Karpas-422 (cell line): Measurements from ENCODE around the gene CHAF1B. TPM values are rescaled to one million over a fixed set of nuclear protein-coding genes. Genes with fewer than 3 reads are reported as not detected.

ENCODE experiments used
- DNase-seq: peaks from one replicate; pipeline ENCODE4 v3.0.0-alpha.2; 2015
- H2AFZ ChIP-seq: fragments of 200-600 bp; sonication (generic); 2 replicates; pipeline ENCODE4 v1.6.1; 2014; ENCODE audit warnings: antibody characterized with exemption, low read length, mixed read lengths
- H3K27ac ChIP-seq: fragments of 200-600 bp; sonication (generic); 2 replicates; pipeline ENCODE4 v1.5.1; 2014; ENCODE audit warnings: mild to moderate bottlenecking, low read length, moderate library complexity
- H3K27me3 ChIP-seq: fragments of 200-600 bp; sonication (generic); 2 replicates; pipeline ENCODE4 v1.6.1; 2014; ENCODE audit warnings: low read length, mixed read lengths
- H3K36me3 ChIP-seq: fragments of 200-600 bp; sonication (generic); 2 replicates; pipeline ENCODE4 v1.6.1; 2014; ENCODE audit warnings: low read length, mixed read lengths; ENCODE audit not compliant: insufficient read depth
- H3K4me1 ChIP-seq: fragments of 200-600 bp; sonication (generic); 2 replicates; pipeline ENCODE4 v1.6.1; 2014; ENCODE audit warnings: mild to moderate bottlenecking, low read length, mixed read lengths
- H3K4me2 ChIP-seq: fragments of 200-600 bp; sonication (generic); 2 replicates; pipeline ENCODE4 v1.6.1; 2014; ENCODE audit warnings: low read length, low read depth, mild to moderate bottlenecking; ENCODE audit not compliant: poor library complexity, severe bottlenecking
- H3K4me3 ChIP-seq: fragments of 200-600 bp; sonication (generic); 2 replicates; pipeline ENCODE4 v1.5.1; 2014; ENCODE audit warnings: mild to moderate bottlenecking, antibody characterized with exemption, low read length, mixed read lengths
- H3K79me2 ChIP-seq: fragments of 200-600 bp; sonication (generic); 2 replicates; pipeline ENCODE4 v1.6.1; 2014; ENCODE audit warnings: mild to moderate bottlenecking, low read length, mixed read lengths
- H3K9ac ChIP-seq: fragments of 200-600 bp; sonication (generic); 2 replicates; pipeline ENCODE4 v1.6.0; 2014; ENCODE audit warnings: low read length
- H3K9me2 ChIP-seq: fragments of 200-600 bp; sonication (generic), shearing (Covaris generic); replicated peaks from 2 replicates; pipeline ENCODE4 v1.6.0; 2014; ENCODE audit warnings: mild to moderate bottlenecking, low read length, moderate library complexity; ENCODE audit not compliant: insufficient read depth
- H3K9me3 ChIP-seq: fragments of 300-700, 200-600 bp; sonication (generic); 2 replicates; pipeline ENCODE4 v1.6.1; 2014; ENCODE audit warnings: low read length, mixed read lengths
- H4K20me1 ChIP-seq: fragments of 200-600 bp; sonication (generic); 2 replicates; pipeline ENCODE4 v1.6.1; 2014; ENCODE audit warnings: mild to moderate bottlenecking, antibody characterized with exemption, low read length, low read depth; ENCODE audit not compliant: insufficient read depth
- total RNA-seq: library from RNA; depleted of rRNA; stranded (reverse); fragments of >200 nt; shearing (Covaris generic); gene quantifications from 2 replicates; pipeline ENCODE4 v1.2.3, GENCODE V29; 2014; ENCODE audit warnings: low replicate concordance

CHAF1B gene
- total RNA-seq, 1 experiment from 2014 or later, result 5.6 TPM

DNA sequence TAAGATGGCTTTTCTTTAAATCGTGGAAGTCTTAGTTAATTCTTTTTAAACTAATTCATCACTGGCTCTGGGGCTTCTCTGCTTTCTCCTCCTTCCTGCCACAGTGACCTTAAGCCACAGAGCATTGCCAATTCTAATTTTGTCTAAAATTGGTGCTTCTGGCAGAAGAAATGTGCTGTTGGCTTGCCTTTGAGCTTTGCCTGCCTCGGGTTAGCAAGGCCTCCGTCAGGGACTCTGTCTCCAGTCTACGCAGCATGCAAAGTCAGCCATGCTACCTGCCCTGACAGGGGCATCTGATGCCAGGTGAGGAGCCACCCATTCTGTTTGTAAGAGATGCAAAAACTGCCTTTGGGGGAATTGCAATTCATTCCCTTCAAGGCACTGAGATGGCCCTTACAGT is 69.5 kb downstream of the CHAF1B start:
- H3K4me2 ChIP-seq, result no peak overlapping the region
- no peaks in the 10 kb centered on the region for H3K79me2 ChIP-seq

GRCh38 chr21:36456729-36457414 is 71.7 kb downstream of the CHAF1B start:
- no peaks in the 10 kb centered on the region for H3K36me3 ChIP-seq
- no peak for DNase-seq

More for the DNA sequence above, 69.5 kb downstream of the CHAF1B start:
- Histone ChIP-seq H3K9me3 (no peaks in the 10 kb centered on the region), H3K4me3 (no peak overlapping the region), H3K36me3 (no peaks in the 10 kb centered on the region), H3K9me2 (no peaks in the 10 kb centered on the region), H3K27me3 (no peaks in the 10 kb centered on the region), H3K9ac (no peak overlapping the region), H3K4me1 (no peaks in the 10 kb centered on the region), H3K27ac (no peak overlapping the region), H4K20me1 (no peaks in the 10 kb centered on the region), H2AFZ (no peak overlapping the region)
- no peak for DNase-seq

DNA sequence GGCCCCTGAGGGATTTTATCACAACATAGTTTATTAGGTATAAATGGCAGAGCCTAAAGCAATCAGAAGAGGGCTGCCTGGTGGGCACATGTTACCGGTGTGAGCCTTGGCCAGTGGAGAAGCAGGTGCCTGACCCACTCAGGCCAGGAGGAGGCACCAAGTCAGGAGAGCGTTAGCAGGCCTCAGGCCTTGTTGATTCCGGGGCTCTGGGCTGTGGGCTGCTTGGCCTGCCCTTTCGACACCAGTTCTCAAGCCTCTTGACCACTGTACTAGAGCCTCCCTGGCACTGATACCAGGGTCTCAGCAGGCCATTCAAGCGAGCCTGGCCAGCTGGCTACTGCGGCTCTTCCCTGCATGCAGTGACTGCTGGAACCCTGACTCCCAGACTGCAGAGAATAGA is 73.9 kb downstream of the CHAF1B start:
- Histone ChIP-seq H3K4me3 (no peak overlapping the region), H3K79me2 (no peaks in the 10 kb centered on the region), H3K27ac (no peak overlapping the region), H4K20me1 (no peaks in the 10 kb centered on the region), H2AFZ (no peak overlapping the region), H3K9me3 (no peaks in the 10 kb centered on the region), H3K4me1 (no peaks in the 10 kb centered on the region), H3K4me2 (no peak overlapping the region), H3K36me3 (no peaks in the 10 kb centered on the region), H3K9ac (no peak overlapping the region), H3K27me3 (no peaks in the 10 kb centered on the region), H3K9me2 (no peaks in the 10 kb centered on the region)
- no peak for DNase-seq

More at GRCh38 chr21:36456729-36457414, 71.7 kb downstream of the CHAF1B start:
- Histone ChIP-seq H3K27me3 (no peaks in the 10 kb centered on the region), H4K20me1 (no peaks in the 10 kb centered on the region), H3K4me1 (no peaks in the 10 kb centered on the region), H3K27ac (no peak overlapping the region), H3K9me2 (no peaks in the 10 kb centered on the region), H3K4me3 (no peak overlapping the region), H3K4me2 (no peak overlapping the region), H3K9me3 (no peaks in the 10 kb centered on the region), H2AFZ (no peak overlapping the region), H3K79me2 (no peaks in the 10 kb centered on the region), H3K9ac (no peak overlapping the region)

GRCh38 chr21:36460866-36461265 is 75.7 kb downstream of the CHAF1B start:
- Histone ChIP-seq H3K9ac (no peak overlapping the region), H3K9me2 (no peaks in the 10 kb centered on the region), H3K27me3 (no peaks in the 10 kb centered on the region), H3K27ac (no peak overlapping the region), H3K9me3 (no peaks in the 10 kb centered on the region), H3K4me1 (no peaks in the 10 kb centered on the region), H3K4me3 (no peak overlapping the region), H2AFZ (no peak overlapping the region), H3K4me2 (no peak overlapping the region), H3K79me2 (no peaks in the 10 kb centered on the region), H3K36me3 (no peaks in the 10 kb centered on the region), H4K20me1 (no peaks in the 10 kb centered on the region)
- no peak for DNase-seq

DNA sequence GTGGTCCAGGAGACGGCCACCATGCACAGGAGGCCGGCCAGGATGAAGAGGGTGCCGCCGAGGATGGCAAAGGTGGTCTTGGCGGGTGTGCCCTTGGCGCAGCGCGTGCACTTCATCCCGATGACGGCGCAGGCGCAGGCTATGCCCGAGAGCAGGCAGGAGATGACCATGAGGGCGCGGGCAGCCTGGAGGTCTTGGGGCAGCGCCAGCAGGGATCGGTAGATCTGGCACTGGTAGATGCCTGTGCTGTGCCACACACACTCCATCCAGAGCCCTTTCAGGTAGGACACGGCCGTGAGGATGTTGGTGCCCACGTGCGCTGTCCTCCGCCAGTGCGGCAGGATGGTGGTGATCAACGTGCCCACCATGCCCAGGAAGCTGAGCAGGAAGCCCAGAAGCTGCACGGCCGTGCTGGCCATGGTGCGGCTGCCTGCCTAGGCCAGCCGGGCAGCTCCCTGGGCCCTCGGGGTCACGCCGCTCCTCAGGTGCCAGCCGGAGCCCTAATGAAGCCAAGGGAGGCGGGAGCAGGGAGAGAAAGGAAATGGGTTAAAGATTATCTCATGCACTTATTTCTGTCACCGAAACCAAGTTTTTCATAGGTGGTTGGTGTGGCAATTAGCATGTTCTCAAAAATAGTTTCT is 76.2 kb downstream of the CHAF1B start:
- Histone ChIP-seq H3K9me2 (no peaks in the 10 kb centered on the region), H3K36me3 (no peaks in the 10 kb centered on the region), H2AFZ (no peak overlapping the region), H3K4me3 (no peak overlapping the region), H3K9ac (no peak overlapping the region), H3K4me1 (no peaks in the 10 kb centered on the region), H3K9me3 (no peaks in the 10 kb centered on the region), H3K4me2 (no peak overlapping the region), H3K27me3 (no peaks in the 10 kb centered on the region), H4K20me1 (no peaks in the 10 kb centered on the region), H3K79me2 (no peaks in the 10 kb centered on the region), H3K27ac (no peak overlapping the region)
- no peak for DNase-seq

DNA sequence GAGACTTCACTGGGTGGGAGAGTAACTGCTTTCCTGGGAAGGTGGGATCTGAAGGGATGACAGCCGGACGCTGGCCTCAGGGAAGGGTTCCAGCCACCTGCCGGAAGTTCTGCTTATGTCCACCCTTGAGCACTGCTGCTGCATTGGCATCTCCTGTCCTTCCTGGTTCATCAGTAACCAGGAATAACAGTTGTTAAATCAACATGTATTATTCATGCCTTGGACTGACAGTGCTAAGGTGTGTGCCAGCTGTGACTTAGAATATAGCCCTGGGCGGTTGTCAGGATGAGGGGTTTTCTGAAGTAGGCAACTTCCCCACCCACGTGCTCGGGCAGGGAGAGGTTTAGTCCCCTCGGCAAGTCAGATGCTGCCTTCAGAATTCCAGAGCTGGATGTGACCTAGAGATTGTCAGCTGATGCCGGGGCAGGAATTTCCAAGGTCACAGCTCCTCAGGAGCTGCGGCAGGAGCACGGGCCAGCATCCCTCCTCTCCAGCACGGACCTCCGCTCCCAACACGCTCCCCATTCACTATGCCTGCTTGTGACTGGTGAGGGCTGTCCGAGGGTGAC is 76.8 kb downstream of the CHAF1B start:
- H4K20me1 ChIP-seq, result no peaks in the 10 kb centered on the region
- H3K4me3 ChIP-seq, result no peak overlapping the region
- no peaks in the 10 kb centered on the region for H3K36me3 ChIP-seq
- H3K9me3 ChIP-seq, result no peaks in the 10 kb centered on the region
- no peak overlapping the region for H3K9ac ChIP-seq
- H3K27ac ChIP-seq, result no peak overlapping the region
- H3K9me2 ChIP-seq, result no peaks in the 10 kb centered on the region
- H3K79me2 ChIP-seq, result no peaks in the 10 kb centered on the region
- no peak for DNase-seq
- no peaks in the 10 kb centered on the region for H3K4me1 ChIP-seq
- H2AFZ ChIP-seq, result no peak overlapping the region
- no peaks in the 10 kb centered on the region for H3K27me3 ChIP-seq
- H3K4me2 ChIP-seq, result no peak overlapping the region

- H3K4me1 ChIP-seq, result no peaks in the 10 kb centered on the region
- no peaks in the 10 kb centered on the region for H4K20me1 ChIP-seq
- H3K27ac ChIP-seq, result no peak overlapping the region
- H3K4me3 ChIP-seq, result no peak overlapping the region
- no peaks in the 10 kb centered on the region for H3K36me3 ChIP-seq
- no peaks in the 10 kb centered on the region for H3K9me2 ChIP-seq
- no peak overlapping the region for H2AFZ ChIP-seq
- DNase-seq, result no peak
- H3K4me2 ChIP-seq, result no peak overlapping the region
- no peaks in the 10 kb centered on the region for H3K79me2 ChIP-seq
- H3K9ac ChIP-seq, result no peak overlapping the region
- H3K27me3 ChIP-seq, result no peaks in the 10 kb centered on the region
- no peaks in the 10 kb centered on the region for H3K9me3 ChIP-seq
Observed at GRCh38 chr21:36463204-36463603, 78.0 kb downstream of the CHAF1B start.

DNA sequence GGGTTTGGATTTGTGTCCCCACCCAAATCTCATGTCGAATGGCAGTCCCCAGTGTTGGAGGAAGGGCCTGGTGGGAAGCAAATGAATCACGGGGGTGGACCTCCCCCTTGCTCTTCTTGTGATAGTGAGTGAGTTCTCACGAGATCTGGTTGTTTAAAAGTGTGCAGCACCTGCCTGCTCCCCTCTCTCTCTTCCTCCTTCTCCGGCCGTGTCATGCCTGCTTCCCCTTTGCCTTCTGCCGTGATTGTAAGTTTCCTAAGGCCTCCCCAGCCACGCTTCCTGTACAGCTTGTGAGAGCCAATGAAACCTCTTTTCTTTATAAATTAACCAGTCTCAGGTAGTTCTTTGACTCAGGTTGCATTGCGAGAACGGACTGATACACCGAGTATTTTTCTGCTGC is 78.8 kb downstream of the CHAF1B start:
- no peaks in the 10 kb centered on the region for H4K20me1 ChIP-seq
- H3K4me1 ChIP-seq, result no peaks in the 10 kb centered on the region
- H3K36me3 ChIP-seq, result no peaks in the 10 kb centered on the region
- no peak overlapping the region for H2AFZ ChIP-seq
- H3K27ac ChIP-seq, result no peak overlapping the region
- H3K79me2 ChIP-seq, result no peaks in the 10 kb centered on the region
- no peaks in the 10 kb centered on the region for H3K9me3 ChIP-seq
- H3K27me3 ChIP-seq, result no peaks in the 10 kb centered on the region
- H3K4me3 ChIP-seq, result no peak overlapping the region
- no peaks in the 10 kb centered on the region for H3K9me2 ChIP-seq
- no peak for DNase-seq
- no peak overlapping the region for H3K4me2 ChIP-seq
- H3K9ac ChIP-seq, result no peak overlapping the region
